GM04504 (cell line): ENCODE data around the gene PLA2G6.

Experiments used
- DNase-seq: peaks from one replicate; pipeline ENCODE4 v3.0.0-alpha.2; 2012; ENCODE audit warnings: low read depth

Gene PLA2G6

DNA sequence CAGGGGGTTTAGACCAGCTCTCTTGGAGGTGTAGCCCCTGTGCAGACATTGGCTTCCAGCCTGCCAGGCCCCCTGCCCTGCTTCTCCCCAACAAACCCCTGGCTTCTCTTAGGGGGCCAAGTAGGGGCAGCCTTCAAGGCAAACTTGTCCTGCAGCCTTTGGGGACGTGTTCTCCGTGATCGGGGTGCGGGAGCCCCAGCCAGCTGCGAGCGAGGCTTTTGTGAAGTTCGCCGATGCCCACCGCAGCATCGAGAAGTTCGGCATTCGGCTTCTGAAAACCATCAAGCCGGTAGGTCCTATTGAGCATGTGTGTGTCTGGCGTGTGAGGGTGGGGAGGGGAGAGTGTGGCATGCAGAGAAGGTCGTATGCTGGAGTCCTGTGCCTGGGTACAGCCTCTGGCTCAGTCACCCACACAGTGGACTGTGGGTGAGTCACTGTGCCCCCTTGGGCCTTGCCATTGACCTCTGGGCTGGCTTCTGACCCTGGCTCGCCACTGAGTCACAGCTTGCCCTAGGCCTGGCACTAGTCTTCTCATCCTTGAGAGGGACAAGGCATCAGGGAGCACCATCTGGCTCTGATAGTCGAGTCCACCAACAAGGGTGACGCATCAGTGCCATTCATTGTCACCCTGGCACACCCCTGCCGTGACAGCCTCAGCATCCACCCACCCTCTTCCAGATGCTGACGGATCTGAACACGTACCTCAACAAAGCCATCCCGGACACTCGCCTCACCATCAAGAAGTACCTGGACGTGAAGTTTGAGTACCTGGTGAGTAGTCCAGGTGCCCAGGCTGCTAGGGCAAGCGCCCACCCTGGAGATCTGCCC, 109.1 kb downstream of the PLA2G6 start:
- no peak for DNase-seq

DNA sequence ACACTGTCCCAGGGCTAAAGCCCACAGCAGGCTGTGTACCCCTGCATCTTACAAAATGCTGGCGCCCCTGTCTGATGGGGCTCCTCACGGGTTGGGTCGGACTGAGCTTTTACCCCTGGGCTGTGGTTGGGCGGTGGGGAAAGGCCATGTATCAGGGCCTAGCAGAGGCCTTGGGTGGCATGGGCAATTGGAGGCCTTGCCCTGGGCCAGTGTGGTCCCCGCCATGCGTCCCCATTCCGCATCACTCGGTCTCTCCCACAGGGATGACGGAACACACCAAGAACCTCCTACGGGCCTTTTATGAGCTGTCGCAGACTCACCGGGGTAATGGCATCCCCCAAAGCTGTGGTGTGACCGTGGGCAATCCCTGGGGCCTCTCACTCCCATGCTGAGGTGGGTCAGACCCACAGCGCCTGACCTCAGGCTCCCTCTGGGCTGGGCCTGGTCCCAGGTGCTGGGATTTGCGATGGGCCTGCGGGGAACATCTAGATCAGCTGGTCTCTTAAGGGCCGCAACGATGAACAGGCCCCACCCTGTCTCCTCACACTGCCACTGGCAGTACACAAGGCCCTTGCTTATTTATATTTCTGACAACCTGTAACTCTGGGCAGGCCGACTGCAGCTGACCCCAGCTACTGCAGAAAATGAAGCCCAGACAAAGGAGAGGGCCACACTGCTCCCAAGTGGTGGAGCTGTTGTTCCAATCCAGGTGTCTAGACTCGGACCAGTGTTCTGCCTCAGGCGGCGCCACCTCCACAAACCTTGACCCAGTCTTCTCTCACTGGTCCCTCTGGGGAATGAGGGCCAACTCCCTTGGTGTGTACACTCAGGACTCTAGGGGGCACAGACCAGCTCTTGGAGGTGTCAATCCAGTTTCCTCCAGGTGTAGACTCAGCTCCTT, 110.0 kb downstream of the PLA2G6 start:
- DNase-seq, result no peak

- no peak for DNase-seq
Measured at GRCh38 chr22:38070250-38070921, 111.2 kb downstream of the PLA2G6 start.

DNA sequence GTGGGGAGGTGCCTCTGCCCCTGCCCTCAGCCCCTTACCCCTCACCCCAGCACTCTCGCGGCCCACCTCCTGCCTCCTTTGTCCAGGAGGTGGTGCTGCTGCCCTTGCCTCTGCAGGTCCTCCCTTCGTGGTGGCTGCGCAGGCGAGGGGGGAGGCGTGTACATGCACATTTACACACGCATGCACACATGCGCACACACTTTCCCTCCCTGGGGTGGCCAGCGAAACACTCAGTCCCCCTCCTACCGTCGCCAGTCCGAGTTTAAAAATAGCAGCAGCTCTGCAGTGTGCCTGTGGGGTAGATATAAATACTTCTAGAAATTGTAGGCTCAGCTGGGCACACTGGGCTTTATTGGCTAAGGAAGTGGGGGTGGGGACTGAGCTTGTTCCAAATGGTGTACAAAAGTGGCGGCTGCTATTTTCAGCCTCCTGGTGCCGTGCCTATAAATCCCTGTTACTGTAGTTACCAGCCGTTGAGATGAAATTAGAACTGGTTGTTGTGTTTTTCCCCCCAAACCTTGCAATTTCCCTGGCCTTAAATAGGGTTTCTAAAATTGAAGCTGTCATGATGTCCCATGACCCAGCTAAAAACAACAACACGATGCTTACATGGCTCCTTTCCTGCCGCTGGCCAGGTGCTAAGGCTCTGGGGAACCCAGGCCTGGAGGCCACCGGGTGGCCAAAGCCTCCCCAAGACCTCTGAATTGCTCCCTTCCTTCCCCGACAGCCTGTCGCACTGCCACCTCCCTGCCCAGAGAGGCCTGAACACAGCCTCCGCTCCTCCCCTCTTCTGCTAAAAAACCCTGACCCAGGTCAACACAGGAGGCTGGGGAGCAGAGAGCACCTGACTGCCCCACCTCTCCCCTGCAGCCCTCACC, 112.0 kb downstream of the PLA2G6 start:
- DNase-seq, result peak; percentile 24

GRCh38 chr22:38068641-38069371, 112.8 kb downstream of the PLA2G6 start:
- no peak for DNase-seq

- no peak for DNase-seq
Measured at GRCh38 chr22:38067761-38068360, 113.8 kb downstream of the PLA2G6 start.

DNA sequence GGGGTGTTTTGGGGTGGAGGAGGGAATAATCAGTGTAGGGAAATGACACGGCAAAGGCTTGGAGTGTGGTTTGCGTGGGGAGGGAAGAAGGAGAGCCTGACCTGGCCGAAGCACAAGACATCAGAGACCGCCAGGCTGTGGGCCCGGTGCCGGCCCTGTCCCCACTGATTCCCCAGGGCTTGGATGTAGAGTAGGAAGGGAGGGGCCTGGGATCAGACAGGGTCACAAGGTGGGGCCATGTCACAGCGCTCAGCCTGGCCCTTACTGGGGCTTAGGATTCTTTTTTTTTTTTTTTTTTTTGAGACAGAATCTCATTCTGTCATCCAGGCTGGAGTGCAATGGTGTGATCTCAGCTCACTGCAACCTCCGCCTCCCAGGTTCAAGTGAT, 114.6 kb downstream of the PLA2G6 start:
- DNase-seq, result no peak

DNA sequence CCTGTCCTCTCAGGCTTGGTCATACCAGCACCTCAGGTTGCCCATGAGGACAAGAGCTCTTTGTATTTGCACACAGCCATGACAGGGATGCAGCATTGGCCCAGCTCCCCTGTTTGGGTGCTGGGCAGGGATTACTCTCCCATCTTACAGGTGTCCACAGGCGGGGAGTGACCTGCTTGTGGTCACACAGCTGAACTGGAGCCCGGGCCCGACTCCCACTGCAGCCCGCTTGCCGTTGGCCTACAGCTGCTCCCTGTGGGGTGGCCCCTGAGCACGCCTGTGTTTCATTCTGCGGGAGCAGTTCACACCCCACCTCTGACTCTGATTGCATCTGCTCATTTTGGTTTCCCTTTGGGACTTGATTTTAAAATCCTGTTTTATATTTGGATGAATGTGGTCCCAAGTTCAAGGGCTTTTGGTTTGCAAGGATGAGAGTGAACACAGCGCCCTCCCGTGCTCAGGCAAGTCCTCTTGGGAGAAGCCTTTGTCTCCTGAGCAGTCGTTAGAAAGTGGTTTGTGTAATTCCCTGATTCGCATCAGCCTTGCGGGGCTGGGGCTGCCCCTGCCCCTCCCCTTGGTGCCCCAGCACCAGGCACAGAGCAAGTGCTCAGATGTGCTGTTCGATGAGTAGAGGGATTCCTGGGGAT, 115.1 kb downstream of the PLA2G6 start:
- no peak for DNase-seq

DNA sequence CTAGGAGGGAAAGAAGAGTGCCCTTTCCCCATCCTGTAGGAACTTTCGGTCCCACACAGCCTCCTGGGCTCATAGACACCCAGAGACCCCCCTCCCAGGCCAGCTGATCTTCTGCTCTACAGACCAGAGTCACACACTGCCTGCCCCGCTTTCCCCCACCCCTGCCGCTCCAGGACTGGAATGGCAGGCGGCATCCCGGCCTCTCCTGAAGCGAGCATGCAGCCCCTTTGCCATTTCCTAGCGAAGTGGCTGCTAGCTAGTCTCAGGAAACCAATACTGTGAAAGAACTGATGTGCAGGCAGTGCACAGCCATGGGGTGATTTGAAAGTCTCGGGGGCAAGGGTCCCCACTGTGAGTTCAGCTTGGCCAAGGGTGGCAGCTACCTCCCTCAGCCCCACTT, 116.1 kb downstream of the PLA2G6 start:
- no peak for DNase-seq

DNA sequence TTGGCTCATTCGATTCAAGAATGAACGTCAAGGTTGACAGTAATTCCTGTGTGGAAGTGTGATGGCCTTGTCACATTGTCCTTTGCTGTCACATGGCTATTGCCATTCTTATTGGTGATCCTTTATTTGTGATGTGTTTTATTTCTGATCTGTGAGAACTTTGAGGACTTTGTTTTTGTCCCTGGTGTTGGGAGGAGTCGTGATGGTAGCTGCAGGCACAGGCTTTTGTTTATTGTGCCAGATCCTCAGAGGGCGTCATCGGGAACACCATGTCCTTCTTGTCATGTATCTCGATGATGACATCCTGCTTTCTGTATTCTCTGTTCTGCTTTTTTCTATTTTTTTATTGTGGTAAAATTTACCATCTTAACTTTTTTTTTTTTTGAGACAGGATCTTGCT, 118.8 kb downstream of the PLA2G6 start:
- DNase-seq, result no peak
